ENCODE measurements around the gene GABRD. TPM values are rescaled to one million over a fixed set of nuclear protein-coding genes. Genes with fewer than 3 reads are reported as not detected.

The GABRD gene
- polyA plus RNA-seq, 6 donors from 2014 or later = not detected

GRCh38 chr1:1989789-1990188 lies 29.4 kb upstream of the GABRD start:
- Mint-ChIP-seq H3K27me3 (peaks cover 13 to 37% (median 18%) of the 10 kb centered on the region in 3 donors), H3K4me1 (no peaks in the 10 kb centered on the region), H3K27ac (no peak overlapping the region), H3K36me3 (no peaks in the 10 kb centered on the region), H3K9me3 (no peaks in the 10 kb centered on the region), H3K4me3 (no peak overlapping the region)
- DNase-seq (no peak), ATAC-seq (ENCODE audit: low read depth in 2 of 2) (no peak)

GRCh38 chr1:1990222-1990621 lies 28.9 kb upstream of the GABRD start:
- H3K27me3 Mint-ChIP-seq = peaks cover 13 to 37% (median 20%) of the 10 kb centered on the region in 3 donors
- H3K4me1 Mint-ChIP-seq = no peaks in the 10 kb centered on the region
- H3K9me3 Mint-ChIP-seq = no peaks in the 10 kb centered on the region
- ATAC-seq (ENCODE audit: low read depth in 2 of 2) (no peak), DNase-seq (no peak)
- no peaks in the 10 kb centered on the region for H3K36me3 Mint-ChIP-seq
- no peak overlapping the region for H3K4me3 Mint-ChIP-seq
- no peak overlapping the region for H3K27ac Mint-ChIP-seq

GRCh38 chr1:1994536-1994935 lies 24.6 kb upstream of the GABRD start:
- no peak for DNase-seq
- H3K27ac Mint-ChIP-seq = no peak overlapping the region

GRCh38 chr1:1996207-1996651 lies 22.9 kb upstream of the GABRD start:
- Mint-ChIP-seq H3K9me3 (peaks cover 0 to 1% (median 0%) of the 10 kb centered on the region in 7 donors), H3K27me3 (peaks cover 25 to 45% (median 44%) of the 10 kb centered on the region in 3 donors), H3K4me3 (no peak overlapping the region), H3K27ac (no peak overlapping the region), H3K36me3 (no peaks in the 10 kb centered on the region), H3K4me1 (no peaks in the 10 kb centered on the region)
- DNase-seq (no peak), ATAC-seq (ENCODE audit: low read depth in 2 of 2) (no peak)

More at GRCh38 chr1:1994536-1994935, 24.6 kb upstream of the GABRD start:
- H3K9me3 Mint-ChIP-seq = peaks cover 0 to 1% (median 0%) of the 10 kb centered on the region in 7 donors
- no peaks in the 10 kb centered on the region for H3K36me3 Mint-ChIP-seq
- no peak for ATAC-seq (ENCODE audit: low read depth in 2 of 2)
- no peaks in the 10 kb centered on the region for H3K4me1 Mint-ChIP-seq
- H3K4me3 Mint-ChIP-seq = peak overlapping the region in 1 of 8 donors; percentile 12
- peaks cover 30 to 31% (median 31%) of the 10 kb centered on the region in 3 donors for H3K27me3 Mint-ChIP-seq

- DNase-seq (no peak), ATAC-seq (ENCODE audit: low read depth in 2 of 2) (no peak)
- H3K27me3 Mint-ChIP-seq = peaks cover 25 to 56% (median 53%) of the 10 kb centered on the region in 3 donors
- no peak overlapping the region for H3K27ac Mint-ChIP-seq
- no peak overlapping the region for H3K4me3 Mint-ChIP-seq
- no peaks in the 10 kb centered on the region for H3K4me1 Mint-ChIP-seq
- no peaks in the 10 kb centered on the region for H3K36me3 Mint-ChIP-seq
- peaks cover 0 to 1% (median 0%) of the 10 kb centered on the region in 7 donors for H3K9me3 Mint-ChIP-seq
These were observed 21.6 kb upstream of the GABRD start for GRCh38 chr1:1997576-1997975.

- H3K27me3 Mint-ChIP-seq = peaks cover 42 to 65% (median 63%) of the 10 kb centered on the region in 3 donors
- H3K27ac Mint-ChIP-seq = no peak overlapping the region
- ATAC-seq (ENCODE audit: low read depth in 2 of 2) (no peak), DNase-seq (no peak)
- peaks cover 0 to 2% (median 0%) of the 10 kb centered on the region in 7 donors for H3K9me3 Mint-ChIP-seq
- no peaks in the 10 kb centered on the region for H3K36me3 Mint-ChIP-seq
- H3K4me3 Mint-ChIP-seq = no peak overlapping the region
- H3K4me1 Mint-ChIP-seq = peaks cover 0 to 3% (median 0%) of the 10 kb centered on the region in 3 donors
These were observed 18.7 kb upstream of the GABRD start for GRCh38 chr1:2000432-2000831.

- DNase-seq (no peak), ATAC-seq (ENCODE audit: low read depth in 2 of 2) (no peak)
- Mint-ChIP-seq H3K27me3 (peaks cover 44 to 69% (median 68%) of the 10 kb centered on the region in 3 donors), H3K27ac (no peak overlapping the region), H3K4me1 (peaks cover 0 to 3% (median 0%) of the 10 kb centered on the region in 3 donors), H3K36me3 (no peaks in the 10 kb centered on the region), H3K9me3 (peaks cover 0 to 2% (median 0%) of the 10 kb centered on the region in 7 donors), H3K4me3 (no peak overlapping the region)
These were observed 18.3 kb upstream of the GABRD start for GRCh38 chr1:2000850-2001249.

GRCh38 chr1:2001773-2002411 lies 17.3 kb upstream of the GABRD start:
- no peak overlapping the region for H3K27ac Mint-ChIP-seq
- H3K9me3 Mint-ChIP-seq = peaks cover 0 to 2% (median 0%) of the 10 kb centered on the region in 7 donors
- ATAC-seq (ENCODE audit: low read depth in 2 of 2) = no peak
- H3K27me3 Mint-ChIP-seq = peaks cover 45 to 73% (median 61%) of the 10 kb centered on the region in 3 donors
- DNase-seq = no peak
- H3K4me1 Mint-ChIP-seq = peaks cover 0 to 3% (median 0%) of the 10 kb centered on the region in 3 donors
- H3K4me3 Mint-ChIP-seq = no peak overlapping the region
- no peaks in the 10 kb centered on the region for H3K36me3 Mint-ChIP-seq

GRCh38 chr1:2003541-2004131 lies 15.5 kb upstream of the GABRD start, which contains the start of gene CFAP74:
Gene CFAP74, minus strand, starts transcription at chr1:2003786. Its CDS starts 12,830 bp downstream, at chr1:1990956.
- peaks cover 0 to 3% (median 0%) of the 10 kb centered on the region in 3 donors for H3K4me1 Mint-ChIP-seq
- no peaks in the 10 kb centered on the region for H3K36me3 Mint-ChIP-seq
- H3K27ac Mint-ChIP-seq = no peak within 1 kb of the TSS
- DNase-seq = no peak
- H3K27me3 Mint-ChIP-seq = peaks cover 40 to 65% (median 52%) of the 10 kb centered on the region in 3 donors
- H3K4me3 Mint-ChIP-seq = no peak within 1 kb of the TSS
- peaks cover 0 to 2% (median 0%) of the 10 kb centered on the region in 7 donors for H3K9me3 Mint-ChIP-seq
- peak in 1 of 2 donors; percentile 25 for ATAC-seq (ENCODE audit: low read depth in 2 of 2)

GRCh38 chr1:2004856-2005255 lies 14.3 kb upstream of the GABRD start:
- no peaks in the 10 kb centered on the region for H3K36me3 Mint-ChIP-seq
- no peak overlapping the region for H3K4me3 Mint-ChIP-seq
- no peak for DNase-seq
- no peak for ATAC-seq (ENCODE audit: low read depth in 2 of 2)
- peaks cover 0 to 3% (median 0%) of the 10 kb centered on the region in 3 donors for H3K4me1 Mint-ChIP-seq
- H3K27me3 Mint-ChIP-seq = peaks cover 30 to 65% (median 44%) of the 10 kb centered on the region in 3 donors
- H3K27ac Mint-ChIP-seq = no peak overlapping the region
- H3K9me3 Mint-ChIP-seq = peaks cover 0 to 2% (median 0%) of the 10 kb centered on the region in 7 donors

GRCh38 chr1:2009101-2010053 lies 9.8 kb upstream of the GABRD start:
- Mint-ChIP-seq H3K4me1 (no peaks in the 10 kb centered on the region), H3K36me3 (no peaks in the 10 kb centered on the region), H3K9me3 (peaks cover 0 to 2% (median 0%) of the 10 kb centered on the region in 7 donors), H3K27ac (no peak overlapping the region), H3K27me3 (peaks cover 12 to 60% (median 26%) of the 10 kb centered on the region in 3 donors), H3K4me3 (no peak overlapping the region)
- DNase-seq (no peak), ATAC-seq (ENCODE audit: low read depth in 2 of 2) (no peak)

GRCh38 chr1:2014181-2014580 lies 5.0 kb upstream of the GABRD start:
- H3K36me3 Mint-ChIP-seq = peaks cover 0 to 7% of the 10 kb centered on the region in 2 donors
- H3K27ac Mint-ChIP-seq = no peak overlapping the region
- DNase-seq = no peak
- H3K4me1 Mint-ChIP-seq = peaks cover 0 to 7% (median 4%) of the 10 kb centered on the region in 3 donors
- H3K27me3 Mint-ChIP-seq = peaks cover 41 to 74% (median 50%) of the 10 kb centered on the region in 3 donors
- H3K9me3 Mint-ChIP-seq = peaks cover 0 to 3% (median 0%) of the 10 kb centered on the region in 7 donors
- no peak overlapping the region for H3K4me3 Mint-ChIP-seq
- no peak for ATAC-seq (ENCODE audit: low read depth in 2 of 2)
